ENCODE results near the gene LSM8.
"Not testable (repeated sequence)": the region's sequence is repeated elsewhere in the genome, so short reads cannot be mapped to it uniquely, and the experiment has no call there.

LSM8 gene

DNA sequence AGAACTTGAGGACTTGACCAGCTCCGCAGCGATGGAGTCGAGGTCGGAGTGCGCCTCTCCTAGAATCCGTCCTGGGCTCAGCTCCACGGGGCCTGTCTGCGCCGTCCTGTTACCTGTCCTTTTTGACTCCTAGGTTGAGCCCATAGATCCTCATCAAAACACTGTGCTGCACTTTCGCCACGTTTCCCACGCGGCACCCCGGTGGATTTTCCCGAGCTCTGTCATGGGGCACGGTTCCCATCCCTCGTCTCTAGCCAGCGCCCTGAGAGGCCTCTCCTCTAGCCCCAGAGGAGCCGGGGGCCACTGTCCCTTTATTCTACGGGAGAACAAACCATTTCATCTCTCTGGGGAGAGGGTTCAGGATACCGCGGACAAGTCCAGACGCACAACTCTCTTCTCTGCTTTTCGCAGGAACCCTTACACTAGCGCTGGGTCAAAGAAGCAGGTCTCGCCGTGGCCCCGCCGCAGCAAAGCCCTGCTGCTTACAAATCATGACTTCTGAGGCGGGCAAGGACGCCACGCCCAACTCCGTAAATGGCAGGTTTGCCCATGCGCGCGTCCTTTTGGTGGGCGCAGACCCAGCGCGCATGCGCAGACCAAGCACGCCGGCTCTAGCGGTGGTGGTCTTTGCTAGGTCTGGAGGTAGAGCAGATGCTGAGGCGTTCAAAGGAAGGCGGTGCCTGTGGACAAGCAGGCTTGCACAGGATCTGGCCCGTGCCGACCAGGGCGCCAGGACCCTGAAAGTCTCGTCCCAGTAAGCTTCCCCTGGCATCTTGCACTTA is 30.3 kb downstream of the LSM8 start:
- DNase-seq, result peak; percentile 80

GRCh38 chr7:118214833-118215182 is 30.8 kb downstream of the LSM8 start:
- DNase-seq, result no peak

GRCh38 chr7:118217210-118217619 is 33.3 kb downstream of the LSM8 start:
- DNase-seq, result no peak

DNA sequence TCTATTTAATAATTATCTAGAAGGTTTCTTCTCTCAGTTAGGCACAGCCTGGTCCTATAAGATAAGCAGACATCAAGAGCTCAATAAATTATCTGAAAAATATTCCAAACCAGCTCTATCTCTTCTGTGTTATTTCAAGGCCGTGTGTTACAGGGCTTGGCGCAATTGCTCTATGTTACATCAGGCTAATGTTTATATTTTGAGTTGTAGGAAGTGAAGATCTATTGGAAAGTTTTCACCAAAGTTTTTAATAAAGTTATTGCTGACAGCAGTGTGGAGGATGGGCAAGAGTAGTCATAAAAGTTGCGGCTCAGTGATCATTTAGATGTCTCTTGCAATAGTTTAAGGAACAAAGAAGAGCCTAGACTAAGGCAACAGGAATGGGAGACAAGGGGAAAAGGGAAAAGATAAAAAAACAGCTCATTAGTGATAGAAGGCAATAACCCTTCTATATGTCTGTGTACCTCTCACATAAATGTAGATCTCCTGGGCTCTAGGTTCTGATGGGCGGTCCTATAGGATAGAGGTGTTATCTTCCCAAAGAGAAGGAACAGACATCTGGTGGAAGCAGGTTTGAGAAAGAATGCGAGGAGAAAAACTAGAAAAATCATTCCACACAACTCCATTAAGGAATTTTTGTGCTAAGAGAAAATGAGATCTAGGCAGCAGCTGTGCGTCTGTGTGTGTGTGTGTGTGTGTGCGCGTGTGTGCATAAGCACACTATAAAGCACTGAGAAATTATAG is 34.6 kb downstream of the LSM8 start:
- no peak for DNase-seq

GRCh38 chr7:118219157-118219512 is 35.2 kb downstream of the LSM8 start:
- no peak for DNase-seq

DNA sequence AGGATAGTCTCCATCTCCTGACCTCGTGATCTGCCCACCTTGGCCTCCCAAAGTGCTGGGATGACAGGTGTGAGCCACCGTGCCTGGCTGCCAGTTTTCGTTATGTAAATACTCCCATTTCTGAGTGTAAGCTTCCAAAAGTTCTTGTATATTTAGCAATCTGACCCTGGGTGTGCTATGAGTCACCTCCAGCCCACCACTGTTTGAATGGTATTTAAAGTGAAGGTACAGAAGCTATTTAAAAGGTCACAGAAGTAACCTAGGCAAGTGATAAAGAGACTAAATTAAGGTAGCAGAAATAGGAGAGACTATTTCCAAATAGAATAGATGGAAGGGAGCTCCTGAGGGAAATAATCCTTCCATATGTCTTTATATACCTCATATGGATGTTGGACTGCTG is 36.6 kb downstream of the LSM8 start:
- DNase-seq, result no peak

GRCh38 chr7:118222591-118222990 is 38.6 kb downstream of the LSM8 start:
- DNase-seq, result no peak

- no peak for DNase-seq
These were observed 40.6 kb downstream of the LSM8 start, which contains the start of gene ANKRD7 for GRCh38 chr7:118224521-118224920. ANKRD7 (plus strand) TSS chr7:118224704; CDS start chr7:118224831, 127 bp downstream.

DNA sequence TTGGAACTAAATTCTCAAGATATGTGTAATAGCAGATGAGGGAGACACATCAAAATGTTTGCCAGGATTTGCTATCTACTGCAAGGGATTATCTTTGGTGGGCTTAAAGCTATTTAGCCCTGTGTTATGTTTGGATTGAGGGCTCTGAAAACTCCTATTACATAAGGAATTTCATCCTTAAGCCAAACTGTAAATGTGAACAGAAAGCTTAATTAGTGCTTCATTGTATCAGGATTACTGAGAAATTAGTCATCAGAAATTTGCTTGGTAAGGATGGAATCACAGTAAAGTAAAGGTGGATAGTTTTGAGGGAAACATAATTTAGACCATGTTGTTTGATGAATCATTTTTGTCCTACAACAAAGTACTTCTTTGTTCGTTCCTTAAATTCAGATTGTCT is 48.9 kb downstream of the LSM8 start:
- DNase-seq, result no peak

DNA sequence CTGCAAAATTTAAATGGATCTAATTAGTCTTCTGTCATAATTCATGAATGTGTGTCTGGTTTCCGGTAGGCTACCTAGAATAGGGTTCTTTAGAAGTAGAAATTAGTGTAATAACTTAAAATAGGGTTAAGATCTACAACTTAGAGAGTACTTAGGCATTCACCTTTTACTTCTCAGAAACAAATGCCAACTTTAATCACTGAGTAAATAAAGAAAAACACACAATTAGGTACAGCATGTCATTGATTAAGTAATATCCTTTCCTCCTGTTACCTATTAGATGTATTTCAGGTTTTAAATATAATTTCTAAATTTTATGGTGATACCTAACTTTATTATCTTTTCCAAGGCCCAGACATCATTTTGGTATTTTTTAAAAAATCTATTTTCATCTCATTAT is 49.8 kb downstream of the LSM8 start:
- no peak for DNase-seq

- no peak for DNase-seq
These were observed 55.0 kb downstream of the LSM8 start for GRCh38 chr7:118239014-118239413.

DNA sequence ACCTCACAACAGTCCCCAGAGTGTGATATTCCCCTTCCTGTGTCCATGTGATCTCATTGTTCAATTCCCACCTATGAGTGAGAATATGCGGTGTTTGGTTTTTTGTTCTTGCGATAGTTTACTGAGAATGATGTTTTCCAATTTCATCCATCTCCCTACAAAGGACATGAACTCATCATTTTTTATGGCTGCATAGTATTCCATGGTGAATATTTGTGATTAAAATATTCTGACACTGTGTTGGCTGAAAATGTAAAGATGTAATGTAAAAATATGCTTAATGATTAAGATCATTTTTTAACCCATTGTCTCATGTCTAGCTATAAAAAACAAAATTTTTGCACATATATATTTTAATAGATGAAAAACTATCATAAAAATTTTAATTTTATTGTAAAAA is 56.4 kb downstream of the LSM8 start:
- not testable (repeated sequence) for DNase-seq
